Caki2 (cell line): ENCODE measurements around the gene ZNF738. TPM values are rescaled to one million over a fixed set of nuclear protein-coding genes. Genes with fewer than 3 reads are reported as not detected.
"Not testable (repeated sequence)": the region's sequence is repeated elsewhere in the genome, so short reads cannot be mapped to it uniquely, and the experiment has no call there.

Source experiments
- DNase-seq: peaks from one replicate; pipeline ENCODE4 v3.0.0-alpha.2; 2015; ENCODE audit warnings: low read depth
- in situ Hi-C: cut with HindIII; loops from 2 replicates; pipeline ENCODE4 v1.10.0; 2016; ENCODE audit warnings: low sequenced_read_pairs, low pct_unique_long_range_greater_than_20kb, mixed read lengths
- total RNA-seq: library from RNA; depleted of rRNA; stranded (reverse); fragments of >200 nt; shearing (Covaris generic); gene quantifications from 2 replicates; pipeline ENCODE4 v1.2.3, GENCODE V29; 2014; ENCODE audit warnings: low replicate concordance; rRNA removed

ZNF738 gene
- total RNA-seq, result 10.4 and 26.5 TPM in 2 replicates

GRCh38 chr19:21358768-21359451 is at the start of gene ZNF738:
Gene ZNF738, plus strand, starts transcription at chr19:21359000. Its CDS starts 141 bp downstream, at chr19:21359141.
- DNase-seq, result peak; percentile 94
- in situ Hi-C loops, result no loop called here

- DNase-seq, in situ Hi-C loops: not testable (repeated sequence)
Measured at GRCh38 chr19:21312807-21313206, 46.0 kb upstream of the ZNF738 start.

- no peak for DNase-seq
- in situ Hi-C loops, result no loop called here
Measured at GRCh38 chr19:21314676-21315075, 44.1 kb upstream of the ZNF738 start.

DNA sequence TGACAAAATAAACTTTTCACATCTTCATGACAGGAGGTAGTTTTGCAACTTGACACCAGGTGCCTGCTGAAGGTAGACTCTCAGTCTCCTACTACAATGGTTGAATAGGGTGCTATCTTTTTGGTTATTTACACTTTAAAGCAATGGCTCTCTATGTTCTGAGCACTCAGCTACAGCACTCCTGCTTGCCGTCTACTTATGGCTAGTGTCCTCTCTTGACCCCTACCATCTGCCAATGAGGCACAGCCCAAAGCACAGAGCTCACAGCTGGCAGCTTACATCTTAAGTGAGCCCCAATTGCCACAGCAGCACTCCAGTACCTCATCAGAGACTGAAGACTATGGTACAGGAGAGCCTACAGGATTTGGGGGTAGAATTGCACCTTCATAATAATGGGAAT is 41.0 kb upstream of the ZNF738 start:
- in situ Hi-C loops, result no loop called here

GRCh38 chr19:21321134-21321533 is 37.7 kb upstream of the ZNF738 start:
- in situ Hi-C loops, result no loop called here
- no peak for DNase-seq

More for the DNA sequence above, 41.0 kb upstream of the ZNF738 start:
- DNase-seq, result no peak

- no peak for DNase-seq
- in situ Hi-C loops, result no loop called here
Measured at GRCh38 chr19:21321996-21322395, 36.8 kb upstream of the ZNF738 start.

DNA sequence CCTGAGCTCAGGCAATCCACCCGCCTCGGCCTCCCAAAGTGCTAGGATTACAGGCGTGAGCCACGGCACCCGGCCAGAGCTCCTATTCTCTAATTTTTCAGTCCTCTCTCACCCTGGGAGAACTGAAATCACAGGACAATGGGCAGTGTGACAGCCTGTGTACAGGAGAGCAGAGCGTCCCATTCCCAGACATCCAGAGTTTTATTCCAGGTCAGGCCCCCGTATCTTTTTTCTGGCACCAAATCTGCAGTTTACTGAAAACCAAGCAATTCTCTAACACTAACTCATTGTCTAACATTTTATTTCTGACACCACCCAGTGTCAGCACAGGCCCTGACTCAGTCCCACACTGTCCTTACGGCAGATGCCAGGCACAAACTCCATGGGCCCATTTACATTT is 36.3 kb upstream of the ZNF738 start:
- DNase-seq, result no peak
- in situ Hi-C loops, result no loop called here

DNA sequence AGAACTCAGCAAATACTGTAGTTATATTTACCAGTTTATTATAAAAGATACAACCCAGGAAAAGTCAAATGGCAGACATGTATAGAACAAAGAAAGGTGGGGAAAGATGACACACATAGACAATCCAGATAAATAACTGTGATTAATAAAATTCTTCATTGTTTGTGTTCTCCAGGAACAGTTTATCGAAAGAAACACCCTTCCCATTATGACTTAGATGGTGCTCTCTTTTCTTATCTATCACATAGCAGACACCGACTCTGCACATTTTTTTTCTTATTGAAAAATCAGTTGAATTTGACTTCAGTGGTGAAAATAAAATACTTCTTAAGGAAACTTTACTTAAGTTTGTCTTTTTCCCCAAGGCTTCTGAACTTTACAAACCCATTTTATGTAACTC is 35.8 kb upstream of the ZNF738 start:
- no peak for DNase-seq
- in situ Hi-C loops, result no loop called here

- in situ Hi-C loops, result no loop called here
- DNase-seq, result no peak
Measured at GRCh38 chr19:21326169-21326568, 32.6 kb upstream of the ZNF738 start.

DNA sequence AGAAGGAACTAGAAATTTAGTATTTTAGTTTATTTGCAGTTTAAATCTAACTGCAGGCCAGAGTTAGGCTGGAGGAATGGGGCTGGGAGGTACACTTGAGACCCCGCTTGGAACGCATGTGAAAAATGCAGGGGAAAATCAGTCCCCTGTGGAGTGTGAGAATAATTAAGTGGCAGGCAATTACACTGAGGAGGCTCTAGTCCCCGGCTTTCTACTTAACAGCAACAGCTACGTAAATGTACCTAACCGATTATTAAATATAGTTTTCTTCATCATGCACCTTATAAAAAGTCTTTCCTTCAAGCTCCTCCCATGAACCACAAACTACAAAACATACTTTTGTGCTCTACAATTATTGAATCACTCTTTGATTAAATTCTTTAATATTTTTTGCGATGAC is 30.4 kb upstream of the ZNF738 start:
- DNase-seq, result no peak
- in situ Hi-C loops, result no loop called here

DNA sequence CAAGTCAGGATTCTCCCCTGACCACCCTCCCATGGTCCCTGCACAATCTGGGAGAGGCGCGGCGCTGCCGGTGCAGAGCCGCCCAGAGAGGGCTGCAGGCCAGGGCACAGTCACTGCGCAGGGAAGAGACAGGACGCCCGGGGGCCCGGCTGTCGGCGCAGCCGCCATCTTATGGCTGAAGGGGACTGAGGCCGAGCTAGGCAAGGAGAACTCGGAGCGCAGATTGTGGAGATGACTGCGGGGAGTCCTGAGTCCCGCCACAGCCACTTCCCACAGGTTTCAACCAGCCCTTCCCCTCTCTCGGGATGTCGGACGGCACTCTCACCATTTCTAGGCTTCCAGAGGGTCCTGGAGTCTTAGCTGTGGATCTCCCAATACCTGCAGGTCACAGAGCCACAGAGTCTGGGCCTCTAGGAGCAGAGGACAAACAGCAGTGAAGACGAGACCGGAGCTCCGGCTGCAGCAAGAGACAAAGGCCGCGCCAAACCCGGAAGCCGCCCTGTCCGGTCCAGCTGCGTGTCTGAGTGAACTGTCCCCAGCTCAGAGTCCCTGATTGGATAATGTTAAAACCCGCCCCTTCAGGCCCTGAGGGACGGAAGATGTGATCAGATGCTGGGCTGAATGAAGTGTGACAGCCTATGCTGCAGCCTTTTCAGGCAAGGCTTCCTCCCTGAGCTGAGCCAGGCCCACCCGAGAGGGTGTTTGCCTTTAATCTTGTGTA is 29.8 kb upstream of the ZNF738 start, which contains the start of gene ZNF708:
Gene ZNF708, minus strand, starts transcription at position 526 of the 721 bp plus-strand sequence. Its CDS starts 198 bp downstream, at position 328.
- in situ Hi-C loops, result no loop called here
- peak; percentile 89 for DNase-seq

DNA sequence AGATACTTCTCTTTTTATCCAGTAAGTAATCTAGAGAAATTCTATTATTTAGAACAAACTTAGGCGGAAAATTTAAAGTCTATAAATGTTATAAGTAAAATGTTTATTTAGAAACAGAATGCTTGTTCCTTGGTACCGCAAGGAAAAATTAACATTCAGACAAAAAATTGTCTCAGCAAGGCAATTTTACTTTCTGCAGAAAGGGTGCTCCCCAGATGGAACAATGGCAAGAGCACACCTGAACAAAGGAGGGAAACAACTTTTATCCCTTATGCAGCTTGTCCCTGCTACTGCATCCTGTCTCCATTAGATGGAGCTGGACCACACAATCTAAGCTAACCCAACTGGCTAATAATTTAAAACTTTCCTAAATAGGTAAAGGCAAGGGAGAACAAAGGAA is 23.1 kb upstream of the ZNF738 start:
- no peak for DNase-seq
- in situ Hi-C loops, result no loop called here

GRCh38 chr19:21344841-21345240 is 14.0 kb upstream of the ZNF738 start:
- in situ Hi-C loops, DNase-seq: not testable (repeated sequence)

- in situ Hi-C loops, result no loop called here
Measured at GRCh38 chr19:21352830-21353229, 6.0 kb upstream of the ZNF738 start.

DNA sequence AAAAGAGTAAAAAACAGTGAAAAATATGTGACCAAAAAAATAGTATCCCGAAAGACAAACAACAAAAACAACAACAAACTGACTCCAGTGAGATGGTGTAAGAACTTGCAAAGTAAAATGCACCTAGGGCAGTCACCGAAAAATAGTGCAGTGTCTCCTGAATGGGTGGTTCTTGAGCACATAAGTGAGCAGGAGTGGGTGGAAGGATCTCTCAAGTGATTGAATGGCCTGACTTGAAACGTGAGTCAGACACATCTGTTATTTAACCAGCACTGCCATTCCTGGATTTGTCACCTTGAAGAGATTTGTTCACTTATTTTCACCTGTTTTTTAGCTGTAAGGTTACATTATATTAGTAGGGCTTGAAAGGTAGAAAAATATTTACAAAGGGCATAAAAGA is 3.5 kb downstream of the ZNF738 start:
- in situ Hi-C loops, result no loop called here
- no peak for DNase-seq

More at GRCh38 chr19:21352830-21353229, 6.0 kb upstream of the ZNF738 start:
- DNase-seq, result no peak

- DNase-seq, result no peak
- in situ Hi-C loops, result no loop called here
Measured at GRCh38 chr19:21383980-21384582, 25.3 kb downstream of the ZNF738 start.

GRCh38 chr19:21396121-21396520 is 37.3 kb downstream of the ZNF738 start:
- DNase-seq, result no peak
- in situ Hi-C loops, result no loop called here

GRCh38 chr19:21396893-21397572 is 38.2 kb downstream of the ZNF738 start, which contains the start of gene ZNF493:
Gene ZNF493, plus strand, starts transcription at chr19:21397133. Its CDS starts 105 bp downstream, at chr19:21397238.
- in situ Hi-C loops, result no loop called here
- DNase-seq, result peak; percentile 93
